ENCODE results near the gene CHAF1A.

CHAF1A gene

DNA sequence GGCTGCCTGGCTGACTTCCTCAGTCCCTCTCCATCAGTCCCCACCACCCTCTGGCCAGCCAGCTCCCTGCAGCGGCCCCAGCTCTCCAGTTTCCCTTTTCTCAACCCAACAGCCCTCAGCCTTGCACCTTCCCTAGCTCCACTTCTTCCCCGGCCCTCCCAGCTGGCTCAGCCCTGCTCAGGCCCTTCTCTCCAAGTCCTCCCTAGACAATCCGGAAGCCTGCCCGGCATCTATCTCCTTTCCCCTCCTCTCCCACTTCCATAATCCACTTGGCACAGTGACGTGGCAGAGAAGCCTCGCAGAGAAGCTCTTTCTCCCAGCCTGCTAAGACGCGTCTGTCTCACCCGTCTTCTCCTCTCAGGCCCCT, 54.0 kb downstream of the CHAF1A start:
- DNase-seq (ENCODE audit: low read depth): no peak

DNA sequence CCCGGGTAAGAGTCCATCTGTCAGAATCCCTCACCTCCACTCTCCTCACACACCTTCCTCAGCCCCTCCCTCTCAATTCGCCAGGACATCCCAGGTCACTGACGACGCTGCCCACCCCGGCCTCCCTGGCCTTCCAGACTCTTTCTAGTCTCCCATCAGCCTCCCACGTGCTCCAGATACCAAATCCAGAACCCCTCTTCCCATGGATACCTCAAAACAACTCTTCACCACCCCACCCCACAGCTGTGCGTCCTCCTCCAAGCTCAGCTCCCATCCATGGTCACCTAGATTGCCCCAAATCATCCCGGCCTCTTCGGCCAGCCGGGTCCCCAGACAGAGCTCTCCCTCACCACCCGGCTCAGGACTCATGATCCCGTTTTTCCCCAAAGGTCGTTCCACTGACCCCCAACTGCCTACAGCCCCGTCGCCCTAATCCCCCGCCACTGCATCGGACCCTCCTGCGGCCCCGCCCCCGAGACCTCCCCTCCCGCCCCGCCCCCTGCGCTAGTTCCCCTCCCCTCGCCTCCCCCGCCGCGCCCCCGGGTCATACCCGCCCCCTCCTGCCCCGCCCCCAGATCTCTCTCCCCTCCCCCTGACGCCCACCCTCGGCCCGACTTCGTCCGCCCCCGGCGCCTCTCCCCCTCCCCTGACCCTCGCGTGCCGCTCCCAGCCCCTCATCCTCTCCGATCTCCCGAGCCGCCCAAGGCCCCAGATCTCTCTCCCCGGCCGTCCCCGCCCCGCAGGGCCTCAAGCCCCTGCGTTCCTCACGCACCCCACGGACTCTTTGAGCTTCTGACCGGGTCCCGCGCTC, 54.6 kb downstream of the CHAF1A start:
- peak; percentile 13 for DNase-seq (ENCODE audit: low read depth)

DNA sequence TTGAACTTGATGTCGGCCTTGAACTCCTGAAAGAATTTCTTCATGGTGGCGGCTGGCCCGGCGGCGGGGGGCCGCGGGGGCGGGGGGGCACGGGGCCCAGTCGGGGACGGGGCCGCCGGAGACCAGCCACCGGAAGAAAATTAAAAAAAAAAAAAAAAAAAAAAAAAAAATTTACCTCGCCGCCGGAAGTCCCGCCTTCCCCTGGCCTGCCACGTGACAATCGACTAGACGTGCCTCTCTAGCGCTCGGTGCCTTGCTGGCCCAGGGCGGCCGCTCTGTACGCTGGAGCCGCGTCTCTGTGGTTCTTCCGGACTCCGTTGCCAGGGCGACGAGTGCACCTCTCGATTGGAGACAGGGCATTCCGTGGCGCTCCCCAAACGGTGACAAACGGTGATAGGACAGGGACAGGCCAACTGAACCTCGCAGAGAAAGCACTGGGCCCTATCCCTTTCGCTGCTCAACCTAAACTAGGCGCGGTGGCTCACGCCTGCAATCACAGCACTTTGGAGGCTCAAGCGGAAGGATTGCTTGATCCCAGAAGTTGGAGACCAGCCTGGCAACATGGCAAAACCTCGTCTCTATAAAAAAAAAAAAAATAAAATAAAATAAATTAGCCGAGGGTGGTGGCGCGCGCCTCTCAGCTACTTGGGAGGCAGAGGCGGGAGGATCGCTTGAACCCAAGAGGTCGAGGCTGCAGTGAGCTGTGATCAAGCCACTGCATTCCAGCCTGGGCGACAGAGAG, 55.4 kb downstream of the CHAF1A start, which contains the start of gene UBXN6:
TSS of gene UBXN6 (minus strand) at position 141 of the 742 bp plus-strand sequence. CDS start at position 44, 97 bp downstream.
- peak; percentile 94 for DNase-seq (ENCODE audit: low read depth)

DNA sequence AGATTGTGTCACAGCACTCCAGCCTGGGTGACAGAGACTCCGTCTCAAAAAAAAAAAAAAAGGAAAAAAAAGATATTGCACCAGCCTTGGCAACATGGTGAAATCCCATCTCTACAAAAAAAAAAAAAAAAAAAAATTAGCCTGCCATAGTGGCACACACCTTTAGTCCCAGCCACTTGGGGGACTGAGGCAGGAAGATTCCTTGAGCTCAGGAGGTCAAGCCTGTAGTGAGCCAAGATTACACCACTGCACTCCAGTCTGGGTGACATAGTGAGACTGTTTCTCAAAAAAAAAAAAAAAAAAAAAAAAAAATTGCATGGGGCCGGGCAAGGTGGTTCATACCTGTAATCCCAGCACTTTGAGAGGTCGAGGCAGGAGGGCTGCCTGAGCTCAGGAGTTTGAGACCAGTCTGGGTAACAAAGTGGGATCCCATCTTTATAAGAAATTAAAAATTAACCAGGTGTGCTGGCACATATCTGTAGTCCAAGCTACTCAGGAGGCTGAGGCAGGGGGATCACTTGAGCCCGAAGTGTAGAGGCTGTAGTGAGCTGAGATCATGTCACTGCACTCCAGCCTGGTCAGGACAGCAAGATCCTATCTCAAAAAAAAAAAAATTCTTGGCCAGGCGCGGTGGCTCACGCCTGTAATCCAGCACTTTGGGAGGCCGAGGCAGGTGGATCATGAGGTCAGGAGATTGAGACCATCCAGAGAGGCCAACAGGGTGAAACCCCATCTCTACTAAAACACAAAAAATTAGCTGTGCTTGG, 62.6 kb downstream of the CHAF1A start:
- DNase-seq (ENCODE audit: low read depth): no peak

DNA sequence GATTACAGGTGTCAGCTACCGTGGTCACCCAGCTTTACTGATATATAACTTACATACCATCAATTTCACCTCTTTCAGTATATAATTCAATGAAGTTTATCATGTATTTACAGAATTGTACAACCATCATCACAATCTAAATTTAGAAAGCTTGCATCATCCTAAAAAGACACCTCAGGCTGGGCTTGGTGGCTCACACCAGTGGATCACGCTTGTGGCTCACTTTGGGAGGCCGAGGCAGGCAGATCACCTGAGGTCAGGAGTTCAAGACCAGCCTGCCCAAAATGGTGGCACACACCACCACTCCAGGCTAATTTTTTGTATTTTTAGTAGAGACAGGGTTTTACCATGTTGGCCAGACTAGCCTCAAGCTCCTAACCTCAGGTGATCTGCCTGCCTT, 65.4 kb downstream of the CHAF1A start:
- DNase-seq (ENCODE audit: low read depth): no peak

DNA sequence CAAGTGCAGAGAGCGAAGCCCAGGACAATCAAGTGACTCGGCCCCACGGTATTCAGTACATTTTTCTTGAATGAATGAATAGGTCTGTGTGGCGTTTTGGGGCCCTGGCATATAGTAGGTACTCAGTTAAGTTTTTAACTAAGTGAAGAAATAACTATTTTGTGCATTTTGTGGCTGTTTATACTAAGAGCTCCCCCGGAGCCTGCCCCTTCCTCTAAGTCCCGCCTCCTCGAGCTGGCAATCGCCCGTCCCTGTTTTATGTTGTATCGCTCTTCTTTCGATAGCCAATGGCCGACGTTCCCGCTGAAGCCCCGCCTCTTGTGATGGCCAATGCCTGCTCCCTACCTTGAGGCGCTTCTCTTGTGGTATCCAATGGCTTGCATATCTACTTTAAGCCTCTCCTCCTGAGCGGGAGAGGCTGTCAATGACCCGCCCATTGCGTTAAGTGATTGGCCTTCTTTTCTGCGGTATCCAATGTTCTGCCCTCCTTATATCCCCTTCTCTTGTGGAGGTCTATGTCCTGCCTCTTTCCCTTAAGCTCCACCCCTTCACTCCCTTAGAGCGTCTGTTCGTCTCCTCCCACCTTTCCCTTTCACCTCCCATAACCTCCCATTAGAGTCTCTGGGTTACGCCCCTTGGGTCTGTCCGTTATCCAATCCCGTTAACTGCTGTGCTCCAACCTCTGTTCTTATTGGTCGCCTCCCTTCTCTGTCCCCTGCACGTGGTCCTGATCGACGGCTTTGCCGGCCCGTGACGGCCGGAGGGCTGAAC, 69.1 kb downstream of the CHAF1A start:
- DNase-seq (ENCODE audit: low read depth): peak; percentile 94

DNA sequence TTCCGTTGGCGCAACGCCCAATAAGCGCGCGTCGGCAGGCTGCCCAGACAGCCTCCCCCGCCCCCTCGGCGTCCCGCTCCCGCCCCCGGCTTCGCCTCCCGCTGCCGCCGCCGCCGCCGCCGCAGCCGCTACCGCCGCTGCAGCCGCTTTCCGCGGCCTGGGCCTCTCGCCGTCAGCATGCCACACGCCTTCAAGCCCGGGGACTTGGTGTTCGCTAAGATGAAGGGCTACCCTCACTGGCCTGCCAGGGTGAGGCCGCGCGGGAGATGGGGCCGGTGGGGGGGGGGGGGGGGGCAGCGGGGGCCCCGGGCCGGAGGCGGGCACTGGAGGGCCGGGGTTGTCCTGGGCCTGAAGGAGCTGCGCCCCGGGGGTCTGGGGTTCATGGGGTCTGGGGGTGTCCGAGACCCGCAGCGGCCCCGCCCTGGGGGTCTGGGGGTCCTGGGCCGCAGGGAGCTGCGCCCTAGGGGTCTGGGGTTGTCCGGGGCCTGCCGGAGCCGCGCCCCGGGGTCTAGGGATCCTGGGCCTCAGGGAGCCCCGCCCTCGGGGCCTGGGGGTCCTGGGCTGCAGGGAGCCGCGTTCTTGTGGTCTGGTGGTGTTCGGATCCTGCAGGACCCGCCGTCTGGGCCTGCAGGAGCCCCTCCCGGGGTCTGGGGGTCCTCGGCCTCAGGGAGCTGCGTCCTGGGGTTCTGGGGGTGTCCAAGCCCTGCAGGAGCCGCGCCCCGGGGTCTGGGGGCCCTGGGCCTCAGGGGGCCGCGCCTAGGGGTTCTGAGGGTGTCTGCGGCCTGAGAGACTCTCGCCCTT, 69.9 kb downstream of the CHAF1A start, which contains the start of gene HDGFL2:
TSS of gene HDGFL2 (plus strand) at position 124 of the 801 bp plus-strand sequence. CDS start at position 178, 54 bp downstream.
- DNase-seq (ENCODE audit: low read depth): no peak

DNA sequence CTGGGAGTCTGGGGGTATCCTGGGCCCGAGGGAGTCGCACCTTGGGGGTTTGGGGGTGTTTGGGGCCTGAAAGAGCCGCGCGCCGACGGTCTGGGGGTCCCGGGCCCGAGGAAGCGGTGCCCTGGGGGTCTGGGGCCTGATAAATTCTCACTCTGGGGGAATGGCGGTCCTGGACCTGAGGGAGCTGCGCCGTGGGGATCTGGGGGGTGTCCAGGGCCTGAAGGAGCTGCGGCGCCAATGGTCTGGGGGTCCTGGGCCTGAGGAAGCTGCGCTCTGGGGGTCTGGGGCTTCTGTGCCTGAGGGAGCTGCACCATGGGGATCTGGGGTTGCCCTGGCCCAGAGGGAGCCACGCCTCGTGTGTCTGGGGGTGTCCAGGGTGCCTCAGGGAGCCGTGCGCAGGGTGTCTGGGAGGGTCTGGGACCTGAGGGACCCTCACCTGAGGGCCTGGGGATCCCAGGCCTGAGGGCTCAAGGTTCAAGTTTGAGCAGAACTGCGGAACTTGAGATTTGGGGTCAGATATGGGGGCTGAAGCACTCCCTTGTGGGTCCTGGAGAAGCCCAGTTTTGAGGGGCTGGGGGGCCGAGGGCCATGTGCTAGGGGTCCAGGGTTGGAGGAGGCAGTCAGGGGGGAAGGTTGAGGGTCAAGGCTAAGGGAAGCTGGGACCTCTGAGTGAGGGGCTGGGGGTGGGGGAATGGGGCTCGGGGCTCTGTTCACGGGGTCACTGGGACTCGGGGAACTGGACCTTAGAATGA, 70.7 kb downstream of the CHAF1A start:
- no peak for DNase-seq (ENCODE audit: low read depth)

DNA sequence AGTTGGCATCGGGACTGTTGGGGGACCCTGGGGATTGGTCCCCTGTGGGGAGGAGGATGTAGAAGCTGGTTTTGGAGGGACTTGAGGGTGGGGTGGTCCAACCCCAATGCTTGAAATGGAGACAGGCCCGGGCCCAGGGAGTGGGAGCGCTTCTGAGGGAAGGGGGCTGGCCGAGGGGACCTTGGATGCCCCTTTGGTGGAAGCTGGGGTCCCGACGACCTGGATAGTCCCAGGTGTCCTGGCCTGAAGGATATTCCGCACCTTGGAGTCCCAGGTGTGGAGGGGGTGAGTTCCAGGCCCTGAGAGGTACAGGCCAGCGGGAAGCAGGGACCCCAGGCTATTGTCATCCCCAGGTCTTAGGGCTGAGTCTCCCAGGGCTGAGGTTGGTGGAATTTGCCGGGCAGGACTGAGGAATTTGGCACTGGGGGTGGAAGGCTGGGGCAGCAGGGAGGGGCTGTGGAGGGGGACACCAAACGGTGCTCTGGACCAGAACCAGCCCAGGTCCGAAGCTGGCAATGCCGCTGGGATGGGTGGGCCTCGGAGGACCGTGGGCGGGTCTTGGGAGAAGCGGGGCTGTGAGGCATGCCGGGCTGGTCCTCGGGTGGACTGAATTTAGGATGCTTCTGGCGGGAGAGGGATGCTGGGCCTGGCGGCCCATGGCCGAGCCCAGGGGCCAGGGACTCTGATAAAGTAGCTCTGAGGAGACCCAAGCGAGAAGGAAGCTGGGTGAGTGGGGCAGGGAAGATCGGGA, 71.5 kb downstream of the CHAF1A start:
- no peak for DNase-seq (ENCODE audit: low read depth)

DNA sequence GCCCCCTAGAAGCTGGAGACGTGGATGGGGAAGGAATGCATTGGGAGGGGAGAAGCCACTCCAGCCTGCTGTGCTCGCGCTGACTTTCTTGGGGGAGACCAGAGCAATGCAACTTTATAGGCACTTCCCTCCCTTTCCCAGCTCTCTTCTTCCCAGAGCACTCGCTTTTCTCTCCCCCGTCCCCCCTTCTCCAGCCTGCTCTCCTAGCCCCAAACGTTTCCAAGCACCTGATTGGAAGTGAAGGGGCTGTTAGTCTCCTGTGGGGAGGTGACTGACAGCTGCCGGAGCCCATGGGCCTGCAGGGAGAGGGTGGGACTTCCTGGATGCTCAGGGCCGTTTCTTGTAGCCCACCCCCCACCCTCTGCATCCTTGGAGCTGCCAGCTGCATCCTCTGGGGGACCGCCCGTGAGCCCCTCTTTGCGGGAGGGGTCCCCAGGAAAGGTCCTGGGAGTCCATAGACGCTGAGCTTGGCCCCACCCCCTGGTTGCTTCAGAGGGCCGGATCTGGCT, 72.1 kb downstream of the CHAF1A start:
- peak; percentile 20 for DNase-seq (ENCODE audit: low read depth)

DNA sequence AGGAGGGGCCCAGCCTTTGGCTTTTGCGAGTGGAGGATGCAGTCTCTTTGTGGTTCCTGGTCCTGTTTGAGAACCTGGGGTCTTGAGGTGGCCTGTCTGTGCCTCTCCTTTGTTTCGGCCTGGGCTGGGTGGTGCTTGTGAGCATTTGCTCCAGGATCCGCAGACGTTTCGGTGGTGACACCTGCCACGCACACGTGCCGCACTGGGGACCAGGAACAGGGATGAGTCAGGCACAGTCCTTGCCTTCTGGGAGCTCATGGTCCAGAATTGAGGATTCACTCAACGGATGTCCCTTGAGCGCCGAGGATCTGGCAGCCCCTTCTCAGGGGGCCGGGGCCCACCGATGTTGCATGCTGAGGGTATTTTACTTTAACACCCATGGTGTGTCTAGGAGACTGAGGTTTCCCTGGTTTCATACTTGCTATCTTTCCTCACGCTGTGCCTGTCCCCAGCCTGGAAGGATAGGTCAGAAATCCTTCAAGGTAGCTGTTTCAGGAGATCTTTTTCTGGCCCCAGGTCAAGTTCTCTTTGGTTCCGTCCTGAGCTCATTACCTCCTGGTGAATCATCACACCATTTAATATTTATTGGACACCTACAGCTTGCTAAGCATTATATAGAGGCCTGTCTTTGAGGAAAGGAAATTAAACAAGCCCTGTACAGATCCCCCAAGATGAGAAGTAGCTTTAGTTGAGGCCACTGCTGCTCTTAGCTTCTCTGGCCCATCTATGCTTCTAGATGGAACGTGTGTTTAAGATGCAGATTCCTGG, 74.8 kb downstream of the CHAF1A start:
- no peak for DNase-seq (ENCODE audit: low read depth)

DNA sequence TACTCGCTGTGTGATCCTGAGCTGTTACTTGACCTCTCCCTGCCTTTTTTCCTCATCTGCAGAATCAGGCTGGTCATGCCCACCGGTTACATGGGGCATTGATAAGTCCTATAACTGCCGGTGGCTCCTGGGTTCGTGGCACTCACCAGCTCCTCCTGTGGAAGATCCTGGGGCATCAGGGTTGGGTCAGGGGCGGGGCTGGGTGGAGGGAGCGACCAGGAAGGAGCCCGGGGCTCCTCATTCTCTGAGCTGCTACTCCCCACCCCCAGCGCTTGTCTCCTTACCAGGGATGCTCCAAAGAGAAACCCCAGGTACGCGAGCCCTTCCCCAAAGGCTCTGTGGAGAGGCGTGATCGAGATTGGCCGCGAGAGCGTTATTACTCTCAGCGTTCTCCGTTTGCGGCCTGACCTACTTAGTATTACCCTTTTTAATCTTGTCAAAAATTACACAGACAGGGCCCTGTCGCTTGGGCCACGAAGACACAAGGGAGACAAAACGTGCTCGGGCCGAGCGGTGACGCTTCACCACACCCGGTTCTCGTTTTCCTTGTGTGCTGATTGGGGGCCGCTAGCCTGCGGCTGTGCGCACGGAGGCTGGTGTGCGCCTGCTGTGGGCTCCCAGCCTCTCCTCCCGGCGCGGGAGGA, 80.4 kb downstream of the CHAF1A start:
- no peak for DNase-seq (ENCODE audit: low read depth)

DNA sequence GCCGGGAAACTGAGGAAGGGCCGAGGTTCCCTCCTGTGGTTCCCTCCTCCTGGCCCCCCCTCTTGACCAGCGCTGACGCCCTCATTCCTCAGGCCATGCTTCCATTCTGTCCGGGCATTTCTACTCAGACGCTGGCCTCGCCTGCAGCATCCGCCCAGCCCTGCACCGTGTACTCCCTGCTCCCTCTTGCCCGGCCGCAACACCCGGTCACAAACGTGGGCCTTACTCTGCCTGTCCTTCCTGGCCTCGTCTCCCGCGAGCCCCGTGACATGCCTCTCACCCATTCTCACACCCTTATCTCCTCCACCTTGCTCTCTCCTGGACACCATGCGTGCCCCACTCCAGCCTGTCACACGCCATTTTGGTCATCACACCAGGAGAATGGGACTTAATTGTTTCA, 80.9 kb downstream of the CHAF1A start:
- DNase-seq (ENCODE audit: low read depth): no peak

DNA sequence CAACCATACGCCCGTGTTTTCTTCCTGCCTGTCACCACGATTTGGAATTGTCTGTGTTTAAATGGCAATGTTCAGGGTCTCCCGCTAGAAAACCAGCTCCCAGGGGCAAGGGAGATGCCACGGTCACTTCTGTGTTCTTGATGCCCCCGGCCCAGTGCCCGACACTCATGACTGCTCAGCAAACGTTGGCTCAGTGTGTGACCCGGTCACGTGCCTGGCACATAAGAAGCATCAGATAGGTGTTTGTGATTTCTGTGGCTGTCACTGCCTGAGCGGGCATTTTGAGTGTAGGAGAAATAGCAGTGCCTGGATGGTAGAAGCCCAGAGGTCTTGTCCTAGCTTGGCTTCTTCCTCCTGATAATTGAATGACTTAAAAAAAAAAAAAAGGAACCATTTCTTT, 85.1 kb downstream of the CHAF1A start:
- DNase-seq (ENCODE audit: low read depth): no peak

DNA sequence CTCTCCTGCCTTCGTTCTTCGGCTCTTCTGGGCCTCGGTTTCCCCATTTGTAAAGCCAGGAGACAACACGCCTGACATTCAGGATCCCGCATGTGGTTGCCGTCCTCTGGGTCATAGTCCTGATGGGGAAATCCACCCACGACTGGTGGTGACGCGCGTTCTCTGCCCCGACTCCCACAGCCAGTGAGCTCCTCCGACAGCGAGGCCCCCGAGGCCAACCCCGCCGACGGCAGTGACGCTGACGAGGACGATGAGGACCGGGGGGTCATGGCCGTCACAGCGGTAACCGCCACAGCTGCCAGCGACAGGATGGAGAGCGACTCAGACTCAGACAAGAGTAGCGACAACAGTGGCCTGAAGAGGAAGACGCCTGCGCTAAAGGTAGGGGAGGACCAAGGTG, 86.1 kb downstream of the CHAF1A start:
- DNase-seq (ENCODE audit: low read depth): no peak

DNA sequence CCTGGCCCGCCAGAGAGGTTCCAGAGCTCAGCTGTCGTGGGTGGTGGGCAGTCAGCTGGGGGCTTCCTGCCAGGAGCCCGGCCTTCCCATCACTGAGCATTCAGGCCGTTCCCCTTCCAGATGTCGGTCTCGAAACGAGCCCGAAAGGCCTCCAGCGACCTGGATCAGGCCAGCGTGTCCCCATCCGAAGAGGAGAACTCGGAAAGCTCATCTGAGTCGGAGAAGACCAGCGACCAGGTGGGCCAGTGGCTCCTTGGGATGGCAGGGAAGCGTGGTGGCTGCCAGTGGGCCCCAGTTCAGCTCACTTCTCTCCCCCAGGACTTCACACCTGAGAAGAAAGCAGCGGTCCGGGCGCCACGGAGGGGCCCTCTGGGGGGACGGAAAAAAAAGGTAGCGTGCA, 89.0 kb downstream of the CHAF1A start:
- DNase-seq (ENCODE audit: low read depth): no peak

DNA sequence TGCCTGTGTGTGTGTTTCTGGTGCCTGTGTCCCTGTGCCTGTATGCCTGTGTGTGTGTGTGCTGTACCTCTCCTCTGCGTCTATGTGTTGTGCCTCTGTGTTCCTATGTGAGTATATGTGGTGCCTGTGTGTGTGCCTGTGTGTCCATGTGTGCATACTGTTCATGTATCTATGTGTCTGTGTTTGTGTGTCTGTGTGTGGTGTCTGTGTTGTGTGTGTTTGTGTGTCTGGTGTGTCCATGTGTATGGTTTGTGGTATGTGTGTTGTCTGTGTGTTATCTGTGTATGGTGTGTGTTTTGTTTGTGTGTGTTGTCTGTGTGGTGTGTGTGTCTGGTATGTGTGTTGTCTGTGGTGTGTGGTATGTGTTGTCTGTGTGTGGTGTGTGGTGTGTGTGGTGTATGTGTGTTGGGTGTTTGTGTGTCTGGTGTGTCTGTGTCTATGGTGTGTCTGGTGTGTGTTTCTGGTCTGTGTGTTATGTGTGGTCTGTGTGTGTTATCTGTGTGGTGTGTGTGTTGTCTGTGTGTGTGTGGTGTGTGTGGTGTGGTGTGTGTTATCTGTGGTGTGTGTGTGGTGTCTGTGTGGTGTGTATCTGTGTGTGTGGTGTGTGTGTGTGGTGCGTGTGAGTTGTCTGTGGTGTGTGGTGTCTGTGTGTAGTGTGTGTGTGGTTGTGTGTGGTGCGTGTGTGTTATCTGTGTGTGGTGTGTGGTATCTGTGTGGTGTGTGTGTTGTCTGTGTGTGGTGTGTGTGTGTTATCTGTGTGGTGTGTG, 90.1 kb downstream of the CHAF1A start:
- no peak for DNase-seq (ENCODE audit: low read depth)
